GM21526 (cell line): ENCODE results near the gene HGFAC.

Experiments used
- ATAC-seq: cut with Tn5 transposase; IDR thresholded peaks from one replicate; pipeline ENCODE4 v1.9.1; 2021; ENCODE audit warnings: moderate library complexity; ENCODE audit not compliant: unreplicated experiment, low FRiP score

Gene HGFAC

DNA sequence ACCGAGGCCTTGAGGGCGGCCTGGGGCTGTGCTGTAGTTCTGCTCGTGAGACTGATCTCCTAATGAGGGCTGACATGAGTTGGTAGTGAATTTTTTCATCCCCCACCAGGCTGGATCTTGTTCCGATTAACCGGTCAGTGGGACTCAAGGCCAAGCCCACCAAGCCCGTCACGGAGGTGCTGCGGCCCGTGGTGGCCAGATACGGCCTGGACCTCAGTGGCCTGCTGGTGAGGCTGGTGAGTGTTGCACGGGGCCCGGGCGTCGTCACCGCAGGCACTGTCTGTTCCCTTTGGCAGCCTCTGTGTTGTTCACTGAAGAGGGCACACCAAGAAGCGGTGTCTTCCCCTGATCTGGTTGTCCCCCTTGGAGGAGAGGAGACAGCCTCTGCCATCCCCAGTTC lies 18.4 kb upstream of the HGFAC start:
- no peak for ATAC-seq

DNA sequence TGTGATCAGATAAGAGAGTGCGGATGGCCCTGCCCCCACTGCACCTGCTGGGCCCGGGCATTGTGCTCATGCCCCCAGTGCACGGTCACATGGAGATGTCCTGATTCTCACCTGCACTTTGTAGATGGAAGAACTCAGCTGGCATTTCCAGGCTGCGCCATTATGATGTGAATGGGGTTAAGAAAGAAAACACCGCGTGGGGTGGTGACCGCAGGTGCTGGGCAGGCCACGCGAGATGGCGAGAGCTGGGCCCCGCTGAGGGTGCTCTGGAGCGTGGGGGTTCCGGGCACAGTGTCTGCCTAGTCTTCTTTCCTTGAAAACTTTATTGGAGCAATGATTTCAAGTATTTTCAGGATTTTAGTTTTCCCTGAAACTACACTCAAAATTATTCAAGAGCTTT lies 17.8 kb upstream of the HGFAC start:
- ATAC-seq: no peak

DNA sequence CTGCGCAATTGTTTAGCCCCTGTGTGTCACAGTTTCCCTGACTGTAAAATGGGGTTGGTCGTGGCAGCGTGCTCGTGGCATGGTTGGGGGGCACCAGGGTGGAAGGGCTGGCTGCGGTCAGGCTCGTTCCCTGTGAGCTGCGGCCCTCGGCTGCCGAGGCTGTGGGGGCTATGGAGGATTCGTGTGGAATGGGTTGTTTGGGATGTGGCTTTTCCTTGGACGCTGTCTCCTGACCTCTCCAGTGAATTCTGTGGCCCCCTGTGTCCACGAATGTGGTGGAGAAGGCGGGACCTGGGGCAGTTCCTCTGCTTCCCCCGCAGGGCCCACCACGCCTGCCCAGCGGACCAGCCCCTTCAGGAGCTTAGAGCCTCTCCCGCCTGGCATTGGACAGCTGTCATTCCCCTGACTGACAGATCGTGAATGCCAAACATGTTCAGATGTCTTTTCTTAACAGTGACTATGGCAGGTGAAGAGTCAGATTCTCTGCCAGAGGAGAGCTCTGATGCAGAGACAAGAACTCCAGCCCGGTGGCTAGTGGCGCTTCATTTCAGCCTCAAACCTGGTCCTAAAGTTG lies 17.2 kb upstream of the HGFAC start:
- ATAC-seq: no peak

DNA sequence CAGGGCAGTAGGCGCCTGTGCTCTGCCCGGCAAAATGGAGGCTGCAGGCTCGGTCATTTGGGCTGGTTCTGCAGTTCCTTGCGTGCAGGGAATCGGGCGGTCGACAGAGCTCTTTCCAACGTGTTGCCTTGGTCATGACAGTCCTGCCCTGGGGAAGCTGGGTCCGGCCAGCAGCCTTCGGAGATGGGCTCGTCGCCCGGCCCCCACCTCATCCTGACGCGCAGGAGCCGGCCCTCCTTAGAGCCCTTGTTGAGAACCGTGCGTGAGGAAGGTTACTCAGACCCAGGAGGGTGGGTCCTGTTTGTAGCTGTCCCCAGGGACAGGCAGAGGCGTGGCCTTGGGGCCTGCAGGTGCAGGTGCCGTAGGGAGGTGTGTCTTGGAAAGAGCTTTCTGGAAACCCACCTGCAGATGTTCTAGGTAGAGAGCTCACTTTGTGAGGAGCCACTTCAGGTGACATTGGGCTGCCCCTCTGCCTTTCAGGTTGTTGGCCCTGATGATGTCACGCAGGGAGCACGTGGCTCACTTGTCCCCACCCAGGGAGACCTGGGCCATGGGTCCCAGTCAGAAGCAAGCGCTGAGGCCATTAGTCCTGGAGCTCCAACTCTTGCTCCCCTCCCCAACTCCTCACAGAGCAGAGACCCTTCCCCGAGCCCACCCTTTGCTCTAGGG lies 15.2 kb upstream of the HGFAC start:
- ATAC-seq: no peak

DNA sequence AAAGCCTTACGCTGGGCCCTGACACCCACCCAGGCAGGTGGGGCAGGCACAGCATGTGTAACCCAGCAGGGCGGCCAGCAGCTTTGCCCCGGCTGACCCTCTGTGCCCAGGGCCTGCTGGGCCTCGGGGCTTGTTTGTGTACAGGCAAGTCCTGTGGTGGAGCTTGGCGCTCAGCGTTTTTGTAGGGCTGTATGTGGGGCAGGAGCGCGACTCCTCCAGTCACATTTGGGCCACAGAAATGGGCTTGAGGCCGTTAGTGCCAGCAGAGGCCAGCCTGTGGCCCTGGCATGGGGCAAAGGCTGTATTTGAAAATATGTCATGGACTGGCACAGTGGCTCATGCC lies 14.7 kb upstream of the HGFAC start:
- no peak for ATAC-seq

DNA sequence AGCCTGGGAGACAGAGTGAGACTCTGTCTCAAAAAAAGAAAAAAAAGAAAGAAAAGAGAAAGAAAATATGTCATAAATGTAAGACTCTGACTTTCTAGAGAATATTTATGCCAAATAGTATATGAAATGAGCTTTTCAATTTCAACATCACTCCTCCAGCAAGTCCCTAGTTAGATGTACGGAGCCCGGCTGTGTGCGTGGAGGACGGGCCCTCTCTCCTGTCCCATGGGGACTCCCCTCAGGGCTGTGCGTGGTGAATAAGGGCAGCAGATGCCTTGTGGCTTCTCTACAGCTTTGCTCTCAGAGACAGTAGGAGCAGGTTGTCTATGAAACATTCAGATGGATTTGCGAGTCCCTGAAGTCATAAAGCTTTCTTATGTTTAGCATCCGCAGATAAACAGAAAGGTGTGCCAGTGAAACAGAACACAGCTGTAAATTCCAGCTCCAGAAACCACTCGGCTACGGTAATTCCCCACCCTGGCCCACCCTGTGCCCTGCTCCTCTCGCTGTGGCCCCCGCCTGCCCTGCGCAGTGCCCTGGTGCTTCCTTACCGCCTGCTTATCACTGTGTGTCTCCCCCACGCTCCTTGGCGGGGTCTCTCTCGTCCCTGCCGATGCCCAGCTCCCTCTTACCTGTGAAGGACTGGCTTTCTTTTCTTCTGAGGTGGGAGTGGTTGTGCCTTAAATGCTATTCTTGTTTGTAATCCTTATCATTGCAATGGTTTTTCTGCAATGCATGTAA lies 13.9 kb upstream of the HGFAC start:
- ATAC-seq: no peak

DNA sequence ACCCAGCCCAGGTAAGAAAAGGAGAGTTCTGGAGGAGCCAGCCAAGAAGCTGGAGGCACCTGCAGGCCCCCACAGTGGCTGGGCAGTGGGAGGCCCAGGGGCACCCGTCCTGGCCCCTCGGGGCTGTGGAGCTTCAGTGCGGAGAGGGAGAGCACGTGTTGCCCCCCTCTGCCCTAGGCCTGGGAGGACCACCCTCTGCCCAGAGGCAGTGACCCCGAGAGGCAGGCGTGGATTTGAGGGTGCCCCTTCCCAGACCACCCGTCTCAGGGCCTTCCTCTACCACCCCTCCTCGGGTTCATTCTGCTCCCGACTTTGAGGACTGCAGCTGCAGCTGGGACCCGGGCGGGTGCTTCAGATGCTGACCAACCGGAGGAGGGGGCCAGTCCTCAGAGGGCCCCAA lies 12.1 kb upstream of the HGFAC start:
- no peak for ATAC-seq

DNA sequence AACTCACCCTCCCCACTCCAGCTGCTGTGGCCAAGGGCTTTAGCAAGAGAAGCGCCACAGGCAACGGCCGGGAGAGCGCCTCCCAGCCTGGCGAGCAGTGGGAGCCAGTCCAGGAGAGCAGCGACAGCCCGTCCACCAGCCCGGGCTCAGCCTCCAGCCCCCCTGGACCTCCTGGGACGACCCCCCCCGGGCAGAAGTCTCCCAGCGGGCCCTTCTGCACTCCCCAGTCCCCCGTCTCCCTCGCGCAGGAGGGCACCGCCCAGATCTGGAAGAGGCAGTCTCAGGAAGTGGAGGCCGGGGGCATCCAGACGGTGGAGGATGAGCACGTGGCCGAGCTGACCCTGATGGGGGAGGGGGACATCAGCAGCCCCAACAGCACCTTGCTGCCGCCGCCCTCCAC lies 11.2 kb upstream of the HGFAC start:
- ATAC-seq: no peak

DNA sequence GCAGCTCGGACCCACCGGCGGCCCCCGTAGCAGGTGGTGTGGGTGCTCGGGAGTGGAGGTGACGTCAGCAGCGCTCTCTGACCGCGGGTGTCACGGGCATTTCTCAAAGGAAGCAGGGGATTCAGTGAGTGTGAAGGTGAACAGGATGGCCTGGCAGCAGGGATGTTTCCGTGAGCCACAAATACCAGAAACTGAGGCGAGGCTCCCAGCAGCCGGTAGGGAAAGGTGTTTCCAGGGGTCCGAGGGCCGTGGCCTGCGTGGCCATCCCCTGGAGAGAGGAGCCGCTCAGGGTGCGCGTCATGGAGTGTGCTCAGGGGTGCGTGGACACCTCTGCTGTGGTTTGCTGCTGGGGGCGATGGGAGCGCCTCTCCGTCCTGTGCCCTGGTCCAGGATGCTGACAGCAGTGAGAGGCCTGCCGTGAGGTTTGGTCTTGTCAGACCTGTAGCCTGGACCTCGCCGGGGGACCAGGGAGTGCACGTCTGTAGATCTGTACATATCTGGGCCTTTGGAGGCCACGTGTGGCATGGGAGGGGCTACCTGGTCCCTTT lies 10.2 kb upstream of the HGFAC start:
- ATAC-seq: no peak

DNA sequence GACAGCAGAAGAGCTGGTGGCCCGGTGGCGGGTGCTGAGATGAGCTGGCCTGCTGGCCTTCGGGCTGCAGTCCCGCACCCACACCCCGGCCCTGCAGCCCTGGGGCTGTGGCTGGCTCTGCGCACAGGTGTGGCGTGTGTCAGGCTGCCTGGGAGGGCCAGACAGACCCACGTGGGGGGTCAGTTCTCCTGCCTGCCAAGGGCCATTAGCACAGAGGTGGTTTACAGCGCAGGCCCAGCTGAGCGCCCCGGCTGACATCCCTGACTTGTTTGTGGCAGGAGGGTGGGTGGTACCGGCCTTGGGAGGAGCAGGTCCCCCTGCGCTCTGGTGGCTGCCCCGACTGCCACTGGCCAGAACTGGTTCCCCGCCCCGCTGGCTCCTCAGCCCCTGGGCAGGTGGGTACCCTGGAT lies 9.4 kb upstream of the HGFAC start:
- no peak for ATAC-seq

DNA sequence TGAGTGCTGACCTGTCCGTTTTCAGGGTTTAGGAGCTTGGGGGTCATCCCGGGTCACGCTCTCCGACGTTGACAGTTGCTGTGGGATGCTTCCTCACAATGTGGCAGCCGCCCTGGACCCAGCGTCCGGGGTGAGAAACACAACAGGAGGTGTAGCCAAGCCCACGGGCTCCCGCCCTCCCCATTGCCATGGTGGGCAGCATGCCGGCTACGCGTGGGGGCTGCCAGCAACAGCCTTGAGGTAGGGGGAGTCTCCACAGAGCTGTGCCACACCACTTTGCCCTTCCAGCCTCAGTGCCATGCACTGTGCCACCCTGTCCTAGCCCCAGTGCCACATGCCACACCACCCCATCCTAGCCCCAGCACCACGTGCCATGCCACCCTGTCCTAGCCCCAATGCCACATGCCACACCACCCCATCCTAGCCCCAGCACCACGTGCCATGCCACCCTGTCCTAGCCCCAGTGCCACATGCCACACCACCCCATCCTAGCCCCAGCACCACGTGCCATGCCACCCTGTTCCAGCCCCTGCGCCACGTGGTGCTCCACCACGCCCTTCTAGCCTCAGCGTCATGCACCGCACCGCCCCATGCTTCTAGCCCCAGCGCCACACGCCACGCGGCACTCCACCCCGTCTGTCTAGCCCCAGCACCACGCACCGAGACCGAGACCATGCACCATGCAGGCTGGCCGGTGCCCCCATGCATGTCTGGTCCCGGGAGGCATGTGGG lies 8.5 kb upstream of the HGFAC start:
- ATAC-seq: no peak

DNA sequence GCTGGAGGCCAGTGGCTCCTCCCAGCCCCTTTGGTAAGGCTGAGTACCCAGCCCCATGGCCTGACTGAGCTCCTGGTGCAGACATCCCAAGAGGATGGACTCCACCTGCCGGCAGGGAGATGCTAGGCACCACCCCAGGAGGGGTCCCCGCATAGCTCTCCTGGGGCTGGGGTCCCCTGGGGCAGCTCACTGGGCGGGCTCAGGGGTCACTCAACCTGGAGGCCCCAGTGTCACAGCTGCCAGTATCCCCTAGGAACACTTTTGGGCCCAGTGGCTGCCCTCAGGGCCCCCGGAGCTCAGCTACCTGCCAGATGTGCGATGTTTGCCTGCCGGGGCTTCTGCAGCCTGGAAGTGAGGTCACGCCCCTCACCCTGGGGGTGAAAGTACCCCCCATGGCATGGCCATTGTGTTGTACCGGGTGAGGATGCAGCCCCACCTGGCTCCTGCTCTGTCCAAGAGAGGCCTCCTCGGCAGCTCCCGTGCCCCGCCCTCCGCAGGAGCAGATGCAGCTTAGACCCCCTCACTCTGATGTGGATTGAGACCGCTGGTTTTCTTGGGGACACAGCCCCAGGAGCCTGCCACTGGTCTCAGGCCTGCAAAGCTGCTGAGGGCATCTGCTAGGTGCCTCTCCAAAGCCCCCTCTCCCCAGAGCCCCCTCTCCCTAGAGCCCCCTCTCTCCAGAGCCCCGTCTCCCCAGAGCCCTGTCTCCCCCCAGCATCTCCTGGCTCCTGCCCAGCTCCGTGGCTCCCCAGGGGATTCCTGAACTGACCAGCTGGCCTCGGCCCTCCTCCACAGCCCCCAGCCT lies 6.7 kb upstream of the HGFAC start:
- no peak for ATAC-seq

DNA sequence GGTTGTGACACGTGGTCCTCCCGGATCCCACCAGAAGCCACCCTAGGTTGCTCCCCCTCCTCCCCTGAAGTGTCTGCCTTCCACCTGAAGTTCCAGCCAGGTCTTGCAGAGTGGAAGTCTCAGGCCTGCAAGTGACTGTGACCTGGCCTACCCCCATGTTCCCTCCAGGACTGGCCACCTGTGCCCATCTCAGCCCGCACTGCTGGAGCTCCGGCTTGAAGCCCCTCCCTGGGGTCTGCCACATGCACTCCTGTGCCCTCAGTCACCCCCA lies 6.1 kb upstream of the HGFAC start:
- no peak for ATAC-seq

DNA sequence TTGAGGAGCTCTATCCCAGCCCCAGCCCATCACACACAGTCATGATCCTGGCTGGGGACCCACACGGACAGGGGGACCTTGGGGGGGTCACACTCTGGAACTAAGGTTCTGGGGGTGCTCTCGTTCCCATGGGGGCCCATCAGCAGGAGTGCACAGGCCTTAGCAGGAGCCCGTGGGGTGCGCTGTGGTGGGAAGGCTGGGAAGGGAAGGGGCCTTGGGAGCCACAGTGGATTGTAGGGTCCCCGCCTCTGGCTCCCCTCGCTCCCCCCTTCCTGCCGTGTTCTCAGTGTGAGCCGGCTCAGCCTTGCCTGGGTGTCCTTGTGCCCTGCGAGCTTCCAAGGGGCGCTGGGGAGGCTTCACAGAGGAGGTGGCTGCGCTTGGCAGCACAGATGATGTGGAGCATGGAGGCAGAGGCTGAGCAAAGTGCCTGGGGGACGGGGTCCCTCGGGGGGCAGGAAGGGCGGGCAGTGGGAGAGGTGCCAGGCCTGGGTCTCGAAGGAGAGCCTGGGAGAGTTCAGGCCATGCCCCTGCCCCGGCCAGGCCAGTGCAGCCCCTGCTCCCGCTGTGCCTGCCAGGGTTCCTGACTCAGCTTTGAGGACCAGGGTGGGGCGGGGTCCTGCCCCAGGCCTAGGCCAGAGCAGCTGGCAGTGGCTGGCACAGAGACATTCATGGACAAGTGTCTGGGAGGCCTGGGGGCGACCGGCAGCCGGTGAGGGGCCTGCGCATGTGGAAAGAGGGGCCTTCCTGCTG lies 5.5 kb upstream of the HGFAC start:
- ATAC-seq: no peak

DNA sequence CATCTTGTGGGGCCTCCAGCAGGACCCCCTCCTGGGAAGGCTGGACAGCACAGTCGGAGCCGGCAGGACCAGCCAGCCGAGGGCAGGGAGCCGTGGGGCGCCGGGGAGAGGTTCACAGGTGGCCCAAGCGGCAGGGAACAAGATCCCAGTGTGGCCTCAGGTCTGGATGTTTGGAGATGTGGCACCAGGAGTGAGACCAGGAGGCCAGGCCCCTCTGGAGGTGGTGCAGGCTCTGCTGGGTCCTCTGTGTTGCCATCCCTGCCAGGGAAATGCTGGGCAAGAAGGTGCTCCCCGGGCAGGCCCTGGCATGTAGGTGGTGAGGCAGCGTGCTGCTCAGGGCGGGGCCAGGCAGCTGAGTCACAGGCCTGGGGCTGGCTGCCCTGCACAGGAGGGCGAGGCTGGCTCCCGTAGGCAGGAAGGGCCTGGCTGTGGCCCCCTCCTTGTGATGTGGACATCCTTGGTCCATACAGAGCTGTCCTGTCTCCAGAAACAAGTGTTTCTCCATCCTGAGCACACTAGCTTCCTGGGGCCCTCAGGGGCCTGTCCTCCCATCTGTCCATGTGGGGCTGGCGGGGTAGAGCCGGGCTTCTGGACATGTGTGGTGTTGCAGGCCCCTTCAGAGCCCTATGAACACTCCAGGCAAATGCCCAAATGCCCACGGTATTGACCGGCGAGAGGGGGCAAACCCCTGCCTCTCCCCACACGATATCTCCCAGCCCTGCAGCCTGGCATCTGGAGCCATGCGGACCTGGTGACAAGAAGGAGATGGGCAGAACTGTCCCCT lies 4.8 kb upstream of the HGFAC start:
- no peak for ATAC-seq

DNA sequence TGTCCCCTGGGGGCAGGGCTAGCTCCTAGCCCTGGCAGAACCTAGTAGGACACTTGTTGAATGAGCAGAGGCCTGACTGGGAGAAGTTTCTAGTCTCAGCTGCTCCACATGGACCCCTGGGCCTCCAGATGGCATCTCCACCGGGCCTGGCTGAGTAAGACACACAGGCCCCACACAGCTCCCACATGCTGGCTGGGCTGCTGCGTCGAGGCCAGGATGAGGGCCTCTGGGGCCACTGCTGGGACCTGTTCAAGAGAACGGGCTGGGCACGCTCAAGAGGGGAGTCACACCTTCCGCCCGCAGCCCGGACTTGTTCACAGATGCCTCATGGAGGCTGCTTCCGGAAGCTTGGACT lies 4.2 kb upstream of the HGFAC start:
- ATAC-seq: no peak

DNA sequence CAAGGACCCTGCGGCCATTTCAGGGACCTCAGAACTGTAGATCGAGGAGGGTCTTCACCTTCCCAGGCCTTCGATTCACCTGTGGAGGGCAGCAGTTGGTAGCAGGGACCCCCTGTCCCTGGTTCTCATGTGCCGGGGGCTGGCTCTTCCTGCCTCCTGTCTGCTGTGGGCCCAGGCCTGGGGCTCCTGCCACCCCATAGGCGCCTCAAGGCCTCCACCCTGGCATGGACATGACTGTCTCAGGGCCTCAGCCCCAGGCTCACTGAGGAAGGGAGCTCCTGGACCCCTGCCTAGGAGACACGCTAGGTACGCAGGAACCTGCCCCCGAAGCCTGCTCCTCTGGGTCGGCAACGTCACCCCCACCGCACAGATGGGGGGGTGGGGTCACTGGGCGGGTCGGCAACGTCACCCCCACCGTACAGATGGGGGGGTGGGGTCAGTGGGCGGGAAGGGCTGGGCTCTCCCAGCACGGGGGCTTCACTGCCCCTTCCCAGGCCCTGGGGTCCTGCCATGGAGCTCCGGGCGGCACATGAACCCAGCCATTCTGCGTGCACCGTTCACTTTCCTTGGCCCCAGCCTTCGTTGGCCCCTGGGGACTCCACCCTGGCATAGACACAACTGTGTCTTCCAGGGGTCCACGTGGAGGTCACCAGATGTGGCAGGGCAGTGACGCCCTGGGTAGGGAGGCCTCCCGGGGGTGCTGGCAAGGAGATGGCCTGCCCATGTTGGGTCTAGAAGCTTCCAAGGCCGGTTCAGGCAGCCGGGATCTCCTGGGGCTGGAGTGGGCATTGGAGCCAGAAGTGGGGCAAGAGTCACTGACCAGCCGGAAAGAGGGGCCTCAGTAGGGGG lies 3.5 kb upstream of the HGFAC start:
- ATAC-seq: no peak

DNA sequence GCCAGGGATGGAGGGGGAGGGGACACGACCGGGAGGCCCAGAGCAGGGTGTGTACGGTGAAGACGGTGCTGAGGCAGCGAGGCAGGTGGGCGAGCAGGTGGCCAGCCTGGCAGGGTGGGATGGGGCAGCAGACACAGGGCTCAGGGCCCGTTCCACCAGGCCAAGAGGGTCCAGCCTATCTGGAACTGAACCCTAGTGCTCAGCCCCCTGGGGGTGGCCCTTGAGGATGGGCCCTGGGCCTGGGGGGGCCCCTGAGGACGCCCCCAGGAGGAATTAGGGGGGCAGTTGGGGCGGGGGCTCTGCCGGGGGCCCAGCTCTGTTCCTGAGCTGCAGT lies 3.0 kb upstream of the HGFAC start:
- ATAC-seq: no peak

DNA sequence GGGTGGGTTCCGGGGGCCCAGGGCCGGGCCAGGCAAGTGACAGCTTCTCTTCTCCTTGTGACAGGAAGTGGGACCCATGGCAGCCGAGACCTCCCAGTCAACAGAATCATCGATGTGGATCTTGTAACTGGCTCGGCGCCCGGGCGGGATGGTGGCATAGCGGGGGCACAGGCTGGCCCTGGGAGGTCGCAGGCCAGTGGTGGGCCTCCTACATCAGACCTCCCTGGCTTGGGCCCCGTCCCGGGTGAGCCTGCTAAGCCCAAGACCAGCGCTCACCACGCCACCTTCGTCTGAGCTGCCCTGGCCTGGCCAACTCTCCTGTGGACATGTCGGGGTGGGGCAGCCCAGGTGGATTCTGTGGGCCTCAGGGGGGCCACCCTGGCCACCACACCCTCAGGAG lies 2.4 kb upstream of the HGFAC start:
- no peak for ATAC-seq
